ENCODE measurements around the gene NKAIN4. TPM values are rescaled to one million over a fixed set of nuclear protein-coding genes. Genes with fewer than 3 reads are reported as not detected.

NKAIN4 gene
- total RNA-seq, 3 donors from 2014 or later, result 1.6 TPM; not detected in 2

- Histone ChIP-seq H3K4me1 (ENCODE audit: low read depth) (no peaks in the 10 kb centered on the region), H3K4me3 (no peak overlapping the region), H3K36me3 (ENCODE audit: low read depth) (no peaks in the 10 kb centered on the region), H3K9me3 (no peaks in the 10 kb centered on the region)
- no peak for TF ChIP-seq CTCF (IDR thresholded peaks at IDR 0.05)
- no peak for DNase-seq
- ATAC-seq, result no peak
- intact Hi-C loops (cut with DNase I, micrococcal nuclease), result no loop called here
These were observed 11.7 kb upstream of the NKAIN4 start for GRCh38 chr20:63265891-63266515.

GRCh38 chr20:63264519-63264918 is 10.3 kb upstream of the NKAIN4 start:
- Histone ChIP-seq H3K9me3 (no peaks in the 10 kb centered on the region), H3K4me1 (ENCODE audit: low read depth) (no peaks in the 10 kb centered on the region), H3K36me3 (ENCODE audit: low read depth) (no peaks in the 10 kb centered on the region), H3K4me3 (no peak overlapping the region)
- TF ChIP-seq CTCF (IDR thresholded peaks at IDR 0.05), result no peak
- DNase-seq, result no peak
- intact Hi-C loops (cut with DNase I, micrococcal nuclease), result no loop called here
- ATAC-seq, result no peak

DNA sequence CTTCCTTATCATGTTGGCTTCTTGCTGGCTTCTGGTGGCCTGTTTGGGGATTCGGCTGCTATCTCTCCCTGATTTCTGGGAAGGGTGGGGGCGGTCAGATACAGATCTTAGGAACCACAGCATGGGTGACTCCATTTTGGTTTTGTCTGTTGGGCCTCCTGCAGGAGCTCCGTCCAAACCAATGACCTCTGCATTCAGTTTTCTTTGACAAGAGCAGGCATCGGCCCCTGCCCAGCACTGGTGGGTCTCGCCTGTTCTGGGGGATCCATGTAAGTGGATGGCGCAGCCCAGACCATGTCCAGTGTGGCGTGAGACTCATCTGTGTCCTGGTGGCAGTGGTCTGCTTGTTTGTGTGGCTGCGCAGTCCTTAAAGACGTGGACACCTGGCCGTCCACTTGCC is 9.7 kb upstream of the NKAIN4 start:
- no peak for TF ChIP-seq CTCF (IDR thresholded peaks at IDR 0.05)
- no peaks in the 10 kb centered on the region for H3K9me3 ChIP-seq
- intact Hi-C loops (cut with DNase I, micrococcal nuclease), result no loop called here
- DNase-seq (no peak), ATAC-seq (no peak)
- H3K36me3 ChIP-seq (ENCODE audit: low read depth), result no peaks in the 10 kb centered on the region
- H3K4me3 ChIP-seq, result no peak overlapping the region
- H3K4me1 ChIP-seq (ENCODE audit: low read depth), result no peaks in the 10 kb centered on the region

GRCh38 chr20:63262836-63263235 is 8.6 kb upstream of the NKAIN4 start:
- TF ChIP-seq CTCF (IDR thresholded peaks at IDR 0.05), result no peak
- H3K4me1 ChIP-seq (ENCODE audit: low read depth), result no peaks in the 10 kb centered on the region
- ATAC-seq, result no peak

GRCh38 chr20:63261795-63262528 is 7.7 kb upstream of the NKAIN4 start:
- intact Hi-C loops (cut with DNase I, micrococcal nuclease), result no loop called here
- no peak overlapping the region for H3K4me3 ChIP-seq
- H3K4me1 ChIP-seq (ENCODE audit: low read depth), result no peaks in the 10 kb centered on the region
- H3K9me3 ChIP-seq, result no peaks in the 10 kb centered on the region
- DNase-seq, result no peak
- H3K36me3 ChIP-seq (ENCODE audit: low read depth), result no peaks in the 10 kb centered on the region
- no peak for TF ChIP-seq CTCF (IDR thresholded peaks at IDR 0.05)
- ATAC-seq, result no peak

More at GRCh38 chr20:63262836-63263235, 8.6 kb upstream of the NKAIN4 start:
- no peak for DNase-seq
- no peaks in the 10 kb centered on the region for H3K9me3 ChIP-seq
- H3K36me3 ChIP-seq (ENCODE audit: low read depth), result no peaks in the 10 kb centered on the region
- no peak overlapping the region for H3K4me3 ChIP-seq
- intact Hi-C loops (cut with DNase I, micrococcal nuclease), result no loop called here

Data from mucosa of descending colon (tissue), 3 donors.